ENCODE measurements around the gene FOXJ3.

DNA sequence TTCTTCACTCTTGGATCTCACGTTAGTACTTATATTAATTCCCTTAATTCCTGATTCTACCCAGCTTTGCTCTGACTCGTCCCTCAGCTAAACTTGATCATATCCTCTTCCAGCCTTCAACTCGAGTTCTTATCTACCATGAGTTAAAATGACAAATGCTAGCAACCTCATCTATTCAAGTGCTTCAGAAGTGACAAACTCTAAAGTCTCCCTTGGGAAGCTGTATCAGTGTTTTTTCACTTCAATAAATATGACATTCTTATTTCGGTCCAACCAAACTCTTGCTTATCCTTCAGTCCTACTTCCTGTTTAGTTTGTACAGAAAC is 75.3 kb downstream of the FOXJ3 start:
- TF ChIP-seq, protein P1, sequence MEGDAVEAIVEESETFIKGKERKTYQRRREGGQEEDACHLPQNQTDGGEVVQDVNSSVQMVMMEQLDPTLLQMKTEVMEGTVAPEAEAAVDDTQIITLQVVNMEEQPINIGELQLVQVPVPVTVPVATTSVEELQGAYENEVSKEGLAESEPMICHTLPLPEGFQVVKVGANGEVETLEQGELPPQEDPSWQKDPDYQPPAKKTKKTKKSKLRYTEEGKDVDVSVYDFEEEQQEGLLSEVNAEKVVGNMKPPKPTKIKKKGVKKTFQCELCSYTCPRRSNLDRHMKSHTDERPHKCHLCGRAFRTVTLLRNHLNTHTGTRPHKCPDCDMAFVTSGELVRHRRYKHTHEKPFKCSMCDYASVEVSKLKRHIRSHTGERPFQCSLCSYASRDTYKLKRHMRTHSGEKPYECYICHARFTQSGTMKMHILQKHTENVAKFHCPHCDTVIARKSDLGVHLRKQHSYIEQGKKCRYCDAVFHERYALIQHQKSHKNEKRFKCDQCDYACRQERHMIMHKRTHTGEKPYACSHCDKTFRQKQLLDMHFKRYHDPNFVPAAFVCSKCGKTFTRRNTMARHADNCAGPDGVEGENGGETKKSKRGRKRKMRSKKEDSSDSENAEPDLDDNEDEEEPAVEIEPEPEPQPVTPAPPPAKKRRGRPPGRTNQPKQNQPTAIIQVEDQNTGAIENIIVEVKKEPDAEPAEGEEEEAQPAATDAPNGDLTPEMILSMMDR (IDR thresholded peaks at IDR 0.05) = no peak
- TF ChIP-seq POLR2A (IDR thresholded peaks at IDR 0.05) = no peak
